HG03108 (cell line): ENCODE results near the gene KCNJ12.
"Not testable (repeated sequence)": the region's sequence is repeated elsewhere in the genome, so short reads cannot be mapped to it uniquely, and the experiment has no call there.

ENCODE experiments used
- ATAC-seq: cut with Tn5 transposase; IDR thresholded peaks from one replicate; pipeline ENCODE4 v1.9.1; 2021; ENCODE audit warnings: moderate library complexity; ENCODE audit not compliant: unreplicated experiment

The KCNJ12 gene

GRCh38 chr17:21382560-21383495 is 6.7 kb downstream of the KCNJ12 start:
- ATAC-seq: no peak

GRCh38 chr17:21385281-21385845 is 9.2 kb downstream of the KCNJ12 start:
- ATAC-seq: no peak

GRCh38 chr17:21387616-21388015 is 11.5 kb downstream of the KCNJ12 start:
- ATAC-seq: no peak

GRCh38 chr17:21388066-21388465 is 11.9 kb downstream of the KCNJ12 start:
- ATAC-seq: no peak

- no peak for ATAC-seq
Observed at GRCh38 chr17:21388944-21389343, 12.8 kb downstream of the KCNJ12 start.

- no peak for ATAC-seq
Observed at GRCh38 chr17:21389394-21389793, 13.2 kb downstream of the KCNJ12 start.

GRCh38 chr17:21390294-21390693 is 14.1 kb downstream of the KCNJ12 start:
- ATAC-seq: no peak

GRCh38 chr17:21392266-21392665 is 16.1 kb downstream of the KCNJ12 start:
- ATAC-seq: no peak

- no peak for ATAC-seq
Observed at GRCh38 chr17:21394265-21394664, 18.1 kb downstream of the KCNJ12 start.

- ATAC-seq: no peak
Observed at GRCh38 chr17:21395764-21396163, 19.6 kb downstream of the KCNJ12 start.

- no peak for ATAC-seq
Observed at GRCh38 chr17:21396237-21396636, 20.1 kb downstream of the KCNJ12 start.

GRCh38 chr17:21397341-21398190 is 21.4 kb downstream of the KCNJ12 start:
- no peak for ATAC-seq

- ATAC-seq: no peak
Observed at GRCh38 chr17:21399474-21400186, 23.5 kb downstream of the KCNJ12 start.

- not testable (repeated sequence) for ATAC-seq
Observed at GRCh38 chr17:21400187-21400569, 24.0 kb downstream of the KCNJ12 start.

GRCh38 chr17:21400816-21401593 is 24.8 kb downstream of the KCNJ12 start:
- ATAC-seq: no peak

GRCh38 chr17:21402166-21402571 is 26.0 kb downstream of the KCNJ12 start:
- ATAC-seq: not testable (repeated sequence)

GRCh38 chr17:21402926-21403325 is 26.8 kb downstream of the KCNJ12 start:
- not testable (repeated sequence) for ATAC-seq

- ATAC-seq: not testable (repeated sequence)
Observed at GRCh38 chr17:21404106-21404505, 27.9 kb downstream of the KCNJ12 start.

- not testable (repeated sequence) for ATAC-seq
Observed at GRCh38 chr17:21404539-21404938, 28.4 kb downstream of the KCNJ12 start.
